ENCODE data around the gene FAAP20. TPM values are rescaled to one million over a fixed set of nuclear protein-coding genes. Genes with fewer than 3 reads are reported as not detected.

Gene FAAP20
- total RNA-seq, 3 donors from 2014 or later (not counting 1 experiment from before 2014, with no cell fraction given), result 40.3 to 53.0 (median 43.3) TPM

DNA sequence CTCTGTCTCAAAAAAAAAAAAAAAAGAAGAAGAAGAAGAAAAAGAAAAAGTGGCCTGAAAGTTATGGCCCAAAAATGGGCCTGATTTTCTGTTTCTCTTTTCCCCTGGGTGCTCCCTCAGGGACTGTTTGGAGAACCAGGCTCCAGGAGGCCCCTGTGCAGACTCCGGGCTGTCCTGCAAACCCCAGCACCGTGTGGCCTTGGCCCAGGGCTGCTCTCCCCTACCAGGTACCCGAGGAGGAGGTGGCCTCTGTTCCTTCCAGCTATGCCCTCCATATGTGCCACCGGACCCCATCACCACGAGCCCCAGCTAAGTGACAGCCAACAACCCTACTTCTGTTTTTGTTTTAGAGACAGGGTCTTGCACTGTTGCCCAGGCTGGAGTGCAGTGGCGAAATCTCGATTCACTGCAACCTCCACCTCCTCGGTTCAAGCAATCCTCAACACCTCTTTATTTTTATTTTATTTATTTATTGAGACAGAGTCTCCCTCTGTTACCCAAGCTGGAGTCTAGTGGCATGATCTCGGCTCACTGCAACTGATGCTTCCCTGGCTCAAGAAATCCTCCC, 7.5 kb upstream of the FAAP20 start:
- TF ChIP-seq, protein P1, sequence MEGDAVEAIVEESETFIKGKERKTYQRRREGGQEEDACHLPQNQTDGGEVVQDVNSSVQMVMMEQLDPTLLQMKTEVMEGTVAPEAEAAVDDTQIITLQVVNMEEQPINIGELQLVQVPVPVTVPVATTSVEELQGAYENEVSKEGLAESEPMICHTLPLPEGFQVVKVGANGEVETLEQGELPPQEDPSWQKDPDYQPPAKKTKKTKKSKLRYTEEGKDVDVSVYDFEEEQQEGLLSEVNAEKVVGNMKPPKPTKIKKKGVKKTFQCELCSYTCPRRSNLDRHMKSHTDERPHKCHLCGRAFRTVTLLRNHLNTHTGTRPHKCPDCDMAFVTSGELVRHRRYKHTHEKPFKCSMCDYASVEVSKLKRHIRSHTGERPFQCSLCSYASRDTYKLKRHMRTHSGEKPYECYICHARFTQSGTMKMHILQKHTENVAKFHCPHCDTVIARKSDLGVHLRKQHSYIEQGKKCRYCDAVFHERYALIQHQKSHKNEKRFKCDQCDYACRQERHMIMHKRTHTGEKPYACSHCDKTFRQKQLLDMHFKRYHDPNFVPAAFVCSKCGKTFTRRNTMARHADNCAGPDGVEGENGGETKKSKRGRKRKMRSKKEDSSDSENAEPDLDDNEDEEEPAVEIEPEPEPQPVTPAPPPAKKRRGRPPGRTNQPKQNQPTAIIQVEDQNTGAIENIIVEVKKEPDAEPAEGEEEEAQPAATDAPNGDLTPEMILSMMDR (IDR thresholded peaks at IDR 0.05), result no peak
- Mint-ChIP-seq H3K27me3 (ENCODE audit: low read depth in 2 of 2) (no peaks in the 10 kb centered on the region), H3K9me3 (no peaks in the 10 kb centered on the region), H3K36me3 (no peaks in the 10 kb centered on the region), H3K27ac (peak overlapping the region in 1 of 2 donors; percentile 16), H3K4me1 (peaks cover 21 to 36% of the 10 kb centered on the region in 2 donors), H3K4me3 (peak overlapping the region; percentile 9)
- Histone ChIP-seq H3K4me1 (ENCODE audit: control insufficient read depth, insufficient read depth, low read length) (peaks cover 50% of the 10 kb centered on the region), H3K27me3 (ENCODE audit: control insufficient read depth, insufficient read depth, low read length) (no peaks in the 10 kb centered on the region), H3K27ac (ENCODE audit: low read length) (peak overlapping the region; percentile 15), H3K36me3 (ENCODE audit: control insufficient read depth, insufficient read depth, low read length) (no peaks in the 10 kb centered on the region), H3K9me3 (ENCODE audit: control insufficient read depth, insufficient read depth, low read length) (no peaks in the 10 kb centered on the region), H3K4me3 (ENCODE audit: low read length) (no peak overlapping the region)
- 92% methylated on average over 6 of the region's 9 CpGs for WGBS (ENCODE audit: insufficient coverage)
- no peak for ATAC-seq
- no peak for DNase-seq
- intact Hi-C loops (cut with micrococcal nuclease), result no loop called here

DNA sequence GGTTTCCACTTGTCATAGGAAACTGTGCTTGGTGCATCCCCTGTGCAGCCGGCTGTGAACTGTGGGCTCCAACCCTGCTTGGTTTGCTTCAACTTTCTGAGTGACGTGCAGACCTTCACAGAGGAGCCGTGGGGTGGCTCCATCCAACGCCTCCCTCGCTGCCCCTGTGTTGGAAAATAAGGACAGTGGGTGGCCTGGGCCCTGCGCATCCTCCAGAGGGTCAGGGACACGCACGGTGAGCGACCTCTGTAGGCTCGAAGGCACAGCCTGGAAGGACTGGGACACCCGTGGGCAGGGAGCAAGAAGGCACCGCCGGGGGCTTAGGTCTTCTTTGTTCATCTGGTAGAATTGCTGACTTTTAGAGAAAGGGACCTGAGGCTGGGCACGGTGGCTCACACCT, 6.5 kb upstream of the FAAP20 start:
- WGBS (ENCODE audit: insufficient coverage), result 94% methylated on average over 14 of the region's 14 CpGs
- H3K27me3 ChIP-seq (ENCODE audit: control insufficient read depth, insufficient read depth, low read length), result no peaks in the 10 kb centered on the region
- Mint-ChIP-seq H3K4me1 (peaks cover 21 to 34% of the 10 kb centered on the region in 2 donors), H3K9me3 (no peaks in the 10 kb centered on the region), H3K27ac (no peak overlapping the region), H3K27me3 (ENCODE audit: low read depth in 2 of 2) (no peaks in the 10 kb centered on the region), H3K36me3 (no peaks in the 10 kb centered on the region), H3K4me3 (no peak overlapping the region)
- TF ChIP-seq, protein P1 (IDR thresholded peaks at IDR 0.05), result no peak
- intact Hi-C loops (cut with micrococcal nuclease), result no loop called here
- no peaks in the 10 kb centered on the region for H3K36me3 ChIP-seq (ENCODE audit: control insufficient read depth, insufficient read depth, low read length)
- ATAC-seq (no peak), DNase-seq (no peak)
- no peak overlapping the region for H3K27ac ChIP-seq (ENCODE audit: low read length)
- no peak overlapping the region for H3K4me3 ChIP-seq (ENCODE audit: low read length)
- H3K9me3 ChIP-seq (ENCODE audit: control insufficient read depth, insufficient read depth, low read length), result no peaks in the 10 kb centered on the region
- peaks cover 48% of the 10 kb centered on the region for H3K4me1 ChIP-seq (ENCODE audit: control insufficient read depth, insufficient read depth, low read length)

DNA sequence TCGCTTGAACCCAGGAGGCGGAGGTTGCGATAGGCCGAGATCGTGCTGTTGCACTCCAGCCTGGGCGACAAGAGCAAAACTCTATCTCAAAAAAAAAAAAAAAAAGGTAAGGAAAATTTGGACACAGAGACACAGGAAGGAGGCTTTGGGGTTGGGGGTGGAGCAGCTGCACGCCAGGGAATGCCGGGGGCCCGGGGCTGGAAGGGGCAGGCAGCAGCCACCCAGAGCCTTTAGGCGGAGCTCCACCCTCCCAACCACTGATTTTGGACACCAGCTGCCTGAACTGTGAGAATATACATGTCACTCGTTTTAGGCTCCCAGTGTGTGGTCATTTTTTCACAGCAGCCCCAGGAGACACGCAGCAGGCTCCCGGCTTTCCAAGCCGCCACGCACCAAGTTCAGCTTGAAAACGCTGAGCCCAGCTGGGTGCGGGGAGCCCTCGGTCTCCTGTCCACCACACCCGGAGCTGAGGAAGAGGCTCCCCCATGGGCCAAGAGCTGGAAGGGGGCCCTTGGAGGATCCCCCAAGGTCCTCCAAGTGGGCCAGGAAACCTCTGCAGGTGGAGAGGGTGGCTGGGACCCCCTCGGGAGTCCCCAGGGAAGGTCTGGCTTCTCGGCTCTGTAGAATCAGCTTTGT, 5.9 kb upstream of the FAAP20 start:
- no peak for ATAC-seq
- H3K4me3 ChIP-seq (ENCODE audit: low read length), result no peak overlapping the region
- H3K36me3 Mint-ChIP-seq, result no peaks in the 10 kb centered on the region
- peak overlapping the region; percentile 86 for H3K4me3 Mint-ChIP-seq
- H3K27me3 Mint-ChIP-seq (ENCODE audit: low read depth in 2 of 2), result no peaks in the 10 kb centered on the region
- no peak for DNase-seq
- TF ChIP-seq, protein P1 (IDR thresholded peaks at IDR 0.05), result no peak
- H3K4me1 ChIP-seq (ENCODE audit: control insufficient read depth, insufficient read depth, low read length), result peaks cover 48% of the 10 kb centered on the region
- no peaks in the 10 kb centered on the region for H3K27me3 ChIP-seq (ENCODE audit: control insufficient read depth, insufficient read depth, low read length)
- H3K27ac Mint-ChIP-seq, result peak overlapping the region; percentile 90 to 93
- H3K9me3 ChIP-seq (ENCODE audit: control insufficient read depth, insufficient read depth, low read length), result no peaks in the 10 kb centered on the region
- H3K36me3 ChIP-seq (ENCODE audit: control insufficient read depth, insufficient read depth, low read length), result no peaks in the 10 kb centered on the region
- 93% methylated on average over 21 of the region's 21 CpGs for WGBS (ENCODE audit: insufficient coverage)
- no peaks in the 10 kb centered on the region for H3K9me3 Mint-ChIP-seq
- intact Hi-C loops (cut with micrococcal nuclease), result no loop called here
- H3K27ac ChIP-seq (ENCODE audit: low read length), result no peak overlapping the region
- H3K4me1 Mint-ChIP-seq, result peaks cover 21 to 31% of the 10 kb centered on the region in 2 donors
